Type B pancreatic cell (in vitro differentiated cells): ENCODE data around the gene SLC25A24. TPM values are rescaled to one million over a fixed set of nuclear protein-coding genes. Genes with fewer than 3 reads are reported as not detected.

ENCODE experiments used
- DNase-seq: peaks from one replicate; pipeline ENCODE4 v3.0.0; 2021; ENCODE audit warnings: mixed read lengths; ENCODE audit not compliant: unreplicated experiment; ENCODE audit errors: extremely low spot score
- H3K27ac Mint-ChIP-seq: 2 replicates; pipeline ENCODE4 v1.8.0; 2021; ENCODE audit warnings: mild to moderate bottlenecking, mixed read lengths
- H3K27me3 Mint-ChIP-seq: 2 replicates; pipeline ENCODE4 v1.8.0; 2021; ENCODE audit warnings: mixed read lengths
- H3K36me3 Mint-ChIP-seq: 2 replicates; pipeline ENCODE4 v1.8.0; 2021; ENCODE audit warnings: mixed read lengths
- H3K4me1 Mint-ChIP-seq: one replicate; pipeline ENCODE4 v1.8.0; 2021; ENCODE audit warnings: mixed read lengths; ENCODE audit not compliant: unreplicated experiment
- H3K4me3 Mint-ChIP-seq: 2 replicates; pipeline ENCODE4 v1.8.0; 2021; ENCODE audit warnings: mild to moderate bottlenecking, mixed read lengths
- H3K9me3 Mint-ChIP-seq: 2 replicates; pipeline ENCODE4 v1.8.0; 2021; ENCODE audit warnings: mixed read lengths
- total RNA-seq: library from RNA; stranded (reverse); gene quantifications from 2 replicates; pipeline ENCODE4 v1.2.1, GENCODE V29; 2021; ENCODE audit warnings: low replicate concordance
- TF ChIP-seq, protein P1 (sequence below): fragments of 200-600 bp; sonication (generic); conservative IDR thresholded peaks from 2 replicates; pipeline ENCODE4 v1.5.0; 2021; ENCODE audit warnings: antibody characterized with exemption, mild to moderate bottlenecking

SLC25A24 gene
- total RNA-seq, 1 donor from 2014 or later: 43.3 TPM

DNA sequence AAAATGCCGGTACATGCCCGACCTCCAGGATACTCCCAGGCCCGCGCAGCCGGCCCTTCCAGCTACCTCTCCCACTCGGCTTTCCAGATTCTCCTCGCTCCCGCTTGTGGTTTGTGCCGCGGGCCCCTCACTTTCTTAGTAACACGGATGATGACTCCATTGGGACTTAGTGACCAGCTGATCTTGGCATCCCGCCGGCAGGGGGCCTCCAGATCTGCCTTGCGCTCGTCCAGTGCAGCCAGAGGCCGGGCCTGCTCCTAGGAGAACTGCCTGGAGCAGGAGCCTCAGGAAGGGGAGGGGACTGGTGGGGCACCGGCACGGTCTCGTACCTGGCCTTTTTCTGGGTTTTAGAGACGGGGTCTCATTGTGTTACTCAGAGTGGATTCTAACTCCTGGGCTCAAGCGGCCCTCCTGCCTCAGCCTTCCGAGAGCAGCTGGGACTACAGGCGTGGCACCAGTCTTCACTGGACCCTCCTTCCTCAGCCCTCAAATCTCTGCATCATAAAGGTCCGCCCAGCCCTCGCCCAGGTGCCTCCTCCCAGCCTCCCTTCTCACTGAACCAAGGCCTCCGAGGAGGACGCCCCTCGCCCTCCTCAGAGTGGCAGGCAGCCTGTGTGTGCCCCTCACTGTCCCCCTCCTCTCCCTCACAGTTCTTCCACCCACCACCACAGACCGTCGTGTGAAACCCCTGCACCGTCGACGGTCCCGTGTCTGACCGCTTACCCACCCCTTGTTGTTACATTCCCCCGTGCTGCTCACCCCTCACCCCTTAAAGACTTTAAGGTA, 78.6 kb downstream of the SLC25A24 start:
- no peak for DNase-seq
- TF ChIP-seq, protein P1, sequence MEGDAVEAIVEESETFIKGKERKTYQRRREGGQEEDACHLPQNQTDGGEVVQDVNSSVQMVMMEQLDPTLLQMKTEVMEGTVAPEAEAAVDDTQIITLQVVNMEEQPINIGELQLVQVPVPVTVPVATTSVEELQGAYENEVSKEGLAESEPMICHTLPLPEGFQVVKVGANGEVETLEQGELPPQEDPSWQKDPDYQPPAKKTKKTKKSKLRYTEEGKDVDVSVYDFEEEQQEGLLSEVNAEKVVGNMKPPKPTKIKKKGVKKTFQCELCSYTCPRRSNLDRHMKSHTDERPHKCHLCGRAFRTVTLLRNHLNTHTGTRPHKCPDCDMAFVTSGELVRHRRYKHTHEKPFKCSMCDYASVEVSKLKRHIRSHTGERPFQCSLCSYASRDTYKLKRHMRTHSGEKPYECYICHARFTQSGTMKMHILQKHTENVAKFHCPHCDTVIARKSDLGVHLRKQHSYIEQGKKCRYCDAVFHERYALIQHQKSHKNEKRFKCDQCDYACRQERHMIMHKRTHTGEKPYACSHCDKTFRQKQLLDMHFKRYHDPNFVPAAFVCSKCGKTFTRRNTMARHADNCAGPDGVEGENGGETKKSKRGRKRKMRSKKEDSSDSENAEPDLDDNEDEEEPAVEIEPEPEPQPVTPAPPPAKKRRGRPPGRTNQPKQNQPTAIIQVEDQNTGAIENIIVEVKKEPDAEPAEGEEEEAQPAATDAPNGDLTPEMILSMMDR: no peak
- peaks cover 24% of the 10 kb centered on the region for H3K27me3 Mint-ChIP-seq
- H3K36me3 Mint-ChIP-seq: peaks cover 4% of the 10 kb centered on the region
- H3K4me1 Mint-ChIP-seq: peaks cover 19% of the 10 kb centered on the region
- H3K27ac Mint-ChIP-seq: no peak overlapping the region
- no peaks in the 10 kb centered on the region for H3K9me3 Mint-ChIP-seq
- H3K4me3 Mint-ChIP-seq: no peak overlapping the region

DNA sequence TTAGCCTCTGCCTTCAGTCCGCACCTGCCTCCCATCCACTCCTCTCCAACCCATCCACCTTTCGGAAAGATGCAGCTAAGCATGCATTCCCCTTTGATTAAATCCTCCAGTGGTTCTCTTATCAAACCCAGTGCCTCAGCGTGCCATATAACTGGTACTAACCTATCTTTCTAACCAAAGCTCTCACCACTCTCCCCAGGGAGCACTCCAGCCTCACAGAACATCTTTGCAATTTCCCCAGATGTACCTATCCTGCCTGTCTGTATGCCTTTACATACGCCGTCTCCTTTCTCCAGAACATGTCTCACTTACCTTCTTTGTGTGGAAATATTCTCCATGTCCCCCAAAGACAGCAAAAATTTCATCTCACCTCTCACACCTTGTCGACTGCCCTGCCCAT, 80.0 kb downstream of the SLC25A24 start:
- no peaks in the 10 kb centered on the region for H3K9me3 Mint-ChIP-seq
- H3K27me3 Mint-ChIP-seq: peaks cover 24% of the 10 kb centered on the region
- TF ChIP-seq, protein P1: no peak
- no peak for DNase-seq
- peaks cover 14% of the 10 kb centered on the region for H3K4me1 Mint-ChIP-seq
- H3K36me3 Mint-ChIP-seq: peaks cover 4% of the 10 kb centered on the region
- no peak overlapping the region for H3K27ac Mint-ChIP-seq
- H3K4me3 Mint-ChIP-seq: no peak overlapping the region

DNA sequence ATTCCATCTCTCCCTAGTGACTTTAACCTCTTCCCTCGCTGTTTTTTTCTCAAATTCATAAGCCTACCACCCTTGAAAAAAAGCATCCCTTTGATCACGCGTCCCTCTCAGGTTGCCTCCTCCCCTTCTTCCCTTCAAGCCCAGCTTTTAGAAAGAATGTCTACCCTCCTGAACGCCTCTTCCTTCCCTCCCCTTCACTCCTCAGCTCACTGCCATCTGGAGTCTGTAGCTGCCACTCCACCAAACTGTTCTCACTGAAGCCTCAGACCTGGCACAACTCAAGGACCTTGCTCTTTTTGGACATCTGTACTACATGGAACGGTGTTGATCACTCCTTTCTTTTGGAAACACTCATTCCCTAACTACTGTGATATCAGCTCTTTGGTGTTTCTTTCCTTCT, 80.6 kb downstream of the SLC25A24 start:
- H3K4me1 Mint-ChIP-seq: peaks cover 10% of the 10 kb centered on the region
- H3K36me3 Mint-ChIP-seq: peaks cover 4% of the 10 kb centered on the region
- H3K27me3 Mint-ChIP-seq: peaks cover 24% of the 10 kb centered on the region
- H3K4me3 Mint-ChIP-seq: no peak overlapping the region
- TF ChIP-seq, protein P1: no peak
- H3K27ac Mint-ChIP-seq: no peak overlapping the region
- DNase-seq: no peak
- no peaks in the 10 kb centered on the region for H3K9me3 Mint-ChIP-seq

DNA sequence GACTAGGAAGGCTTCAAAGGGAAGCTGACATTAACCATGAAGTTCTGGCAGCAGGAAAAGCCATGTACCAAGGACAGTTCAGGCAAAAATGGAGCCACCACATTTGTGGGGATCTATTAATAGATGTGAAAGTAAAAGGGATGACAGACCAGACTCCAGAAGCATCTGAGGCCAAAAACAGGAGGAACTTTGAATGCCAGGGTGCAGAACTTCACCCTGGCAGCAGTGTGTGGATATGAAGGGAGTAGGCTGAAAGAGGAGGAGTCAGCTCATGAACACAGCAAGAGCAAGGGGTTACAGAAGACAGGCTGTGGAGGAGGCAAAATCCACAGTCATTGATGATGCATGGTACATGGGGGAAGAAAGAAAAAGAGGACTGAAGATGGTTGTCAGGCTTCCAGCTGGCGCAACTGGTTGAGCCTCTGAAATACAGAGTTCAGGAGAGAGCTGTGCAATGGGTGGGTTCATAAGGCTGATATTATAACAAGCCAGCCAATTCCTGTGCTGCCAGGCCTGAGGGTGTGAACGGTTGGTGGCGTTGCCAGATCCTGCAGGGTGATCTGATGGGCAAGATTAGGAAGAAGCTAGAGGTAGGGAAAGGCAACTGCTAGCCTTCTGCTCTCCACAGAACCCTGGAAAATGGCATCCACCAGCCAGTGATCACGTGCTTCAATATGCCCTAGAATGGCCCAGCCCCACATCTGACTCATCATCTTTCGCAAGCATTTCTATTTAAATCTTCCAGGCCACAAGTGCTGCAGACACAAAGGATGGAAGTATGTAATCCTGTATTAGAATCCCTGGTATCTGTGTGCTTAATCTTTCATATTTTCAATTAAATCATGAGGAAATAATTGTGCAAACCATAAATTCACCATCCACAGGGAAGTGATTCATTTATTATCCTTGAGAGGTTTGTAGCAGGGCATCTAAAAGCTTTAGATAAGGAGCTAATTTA, 81.9 kb downstream of the SLC25A24 start:
- peaks cover 24% of the 10 kb centered on the region for H3K27me3 Mint-ChIP-seq
- peaks cover 4% of the 10 kb centered on the region for H3K36me3 Mint-ChIP-seq
- no peaks in the 10 kb centered on the region for H3K9me3 Mint-ChIP-seq
- no peak for DNase-seq
- TF ChIP-seq, protein P1: no peak
- H3K4me1 Mint-ChIP-seq: peaks cover 5% of the 10 kb centered on the region
- no peak overlapping the region for H3K4me3 Mint-ChIP-seq
- H3K27ac Mint-ChIP-seq: no peak overlapping the region

DNA sequence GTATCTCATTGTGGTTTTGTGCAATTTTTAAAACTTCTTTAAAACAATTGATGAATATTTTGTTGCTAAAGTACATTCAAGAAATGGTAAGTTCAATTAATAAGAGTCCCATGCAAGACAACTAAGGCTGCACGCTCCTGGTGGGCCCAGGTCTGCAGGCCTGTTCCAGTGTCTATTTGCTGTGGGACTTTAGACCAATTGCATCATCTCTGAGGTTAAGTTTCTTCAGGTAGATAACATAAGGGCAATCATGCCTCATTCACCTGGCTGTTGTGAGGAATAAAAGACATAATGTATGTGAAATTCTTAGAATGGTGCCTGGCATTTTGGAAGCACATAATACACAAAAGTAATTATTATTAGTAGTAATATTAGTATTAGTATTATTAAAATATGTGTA, 82.9 kb downstream of the SLC25A24 start:
- H3K4me1 Mint-ChIP-seq: peaks cover 5% of the 10 kb centered on the region
- H3K36me3 Mint-ChIP-seq: no peaks in the 10 kb centered on the region
- no peak overlapping the region for H3K4me3 Mint-ChIP-seq
- peaks cover 19% of the 10 kb centered on the region for H3K27me3 Mint-ChIP-seq
- DNase-seq: no peak
- no peak overlapping the region for H3K27ac Mint-ChIP-seq
- no peaks in the 10 kb centered on the region for H3K9me3 Mint-ChIP-seq
- TF ChIP-seq, protein P1: no peak
